Tibial nerve (tissue), 4 donors: ENCODE data around the gene ADRA1B. TPM values are rescaled to one million over a fixed set of nuclear protein-coding genes. Genes with fewer than 3 reads are reported as not detected.

Experiments used
- DNase-seq, 2 donors: peaks; one replicate each; pipeline ENCODE4 v3.0.0-alpha.2; 2019; ENCODE audit warnings: low spot score in 2 of 2
- H3K27ac ChIP-seq, 4 donors: fragments of 200-600 bp; sonication (generic) in 3 of 4; one replicate each; pipeline ENCODE4 v1.5.1; 2017 to 2019; ENCODE audit warnings: mild to moderate bottlenecking in 1 of 4
- H3K27me3 ChIP-seq, 2 donors: fragments of 200-600 bp; sonication (generic) in 1 of 2; one replicate each; pipeline versions ENCODE4 v1.5.1 to v1.6.0; 2017 to 2019
- H3K36me3 ChIP-seq, 3 donors: fragments of 200-600 bp; sonication (generic); one replicate each; pipeline ENCODE4 v1.5.1; 2018 to 2019
- H3K4me1 ChIP-seq, 4 donors: fragments of 200-600 bp; sonication (generic) in 3 of 4; one replicate each; pipeline ENCODE4 v1.5.1; 2017 to 2019
- H3K4me3 ChIP-seq, 4 donors: fragments of 200-600 bp; sonication (generic) in 3 of 4; one replicate each; pipeline ENCODE4 v1.5.1; 2017 to 2019; ENCODE audit warnings: mild to moderate bottlenecking in 1 of 4, moderate library complexity in 1 of 4
- H3K9me3 ChIP-seq, 4 donors: fragments of 200-600 bp; sonication (generic) in 3 of 4; one replicate each; pipeline ENCODE4 v1.5.1; 2017 to 2019
- EP300 ChIP-seq, 2 donors: sonication (generic); formaldehyde crosslinking; IDR thresholded peaks; one replicate each; pipeline ENCODE4 v1.6.1; 2017; ENCODE audit warnings: antibody characterized with exemption in 2 of 2, mild to moderate bottlenecking in 1 of 2
- POLR2A ChIP-seq, 2 donors: fragments of 450-650 bp; IDR thresholded peaks; one replicate each; pipeline ENCODE4 v1.6.1; 2017; ENCODE audit warnings: antibody characterized with exemption in 2 of 2, mild to moderate bottlenecking in 2 of 2, moderate library complexity in 2 of 2
- WGBS, 2 donors: methylation state at CpG; one replicate each; pipeline ENCODE4 v1.1.5; 2018; 5-methylcytosine and 5-hydroxymethylcytosine counted together
- total RNA-seq, 4 donors: library from RNA; depleted of rRNA; stranded (reverse); fragments of >200 nt; gene quantifications; one replicate each; pipeline ENCODE4 v1.1.0, GENCODE V29; 2016
- TF ChIP-seq, protein P1 (sequence below), 5 experiments: fragments of 200-600 bp in 3 of 5; fragments of 450-650 bp in 2 of 5; sonication (generic) in 3 of 5; IDR thresholded peaks; one replicate each; pipeline ENCODE4 v1.5.1; 2016 to 2019; ENCODE audit warnings: antibody characterized with exemption in 5 of 5, mild to moderate bottlenecking in 3 of 5, moderate library complexity in 2 of 5

Gene ADRA1B
- total RNA-seq, 4 donors from 2014 or later, result 3.6 to 6.9 (median 6.2) TPM

- Histone ChIP-seq H3K27ac (no peak overlapping the region), H3K4me1 (no peaks in the 10 kb centered on the region), H3K36me3 (no peaks in the 10 kb centered on the region), H3K27me3 (no peaks in the 10 kb centered on the region), H3K9me3 (no peaks in the 10 kb centered on the region), H3K4me3 (no peak overlapping the region)
- WGBS, 2 donors, result 21% methylated on average over 1 of the region's 1 CpG
- TF ChIP-seq, protein P1, sequence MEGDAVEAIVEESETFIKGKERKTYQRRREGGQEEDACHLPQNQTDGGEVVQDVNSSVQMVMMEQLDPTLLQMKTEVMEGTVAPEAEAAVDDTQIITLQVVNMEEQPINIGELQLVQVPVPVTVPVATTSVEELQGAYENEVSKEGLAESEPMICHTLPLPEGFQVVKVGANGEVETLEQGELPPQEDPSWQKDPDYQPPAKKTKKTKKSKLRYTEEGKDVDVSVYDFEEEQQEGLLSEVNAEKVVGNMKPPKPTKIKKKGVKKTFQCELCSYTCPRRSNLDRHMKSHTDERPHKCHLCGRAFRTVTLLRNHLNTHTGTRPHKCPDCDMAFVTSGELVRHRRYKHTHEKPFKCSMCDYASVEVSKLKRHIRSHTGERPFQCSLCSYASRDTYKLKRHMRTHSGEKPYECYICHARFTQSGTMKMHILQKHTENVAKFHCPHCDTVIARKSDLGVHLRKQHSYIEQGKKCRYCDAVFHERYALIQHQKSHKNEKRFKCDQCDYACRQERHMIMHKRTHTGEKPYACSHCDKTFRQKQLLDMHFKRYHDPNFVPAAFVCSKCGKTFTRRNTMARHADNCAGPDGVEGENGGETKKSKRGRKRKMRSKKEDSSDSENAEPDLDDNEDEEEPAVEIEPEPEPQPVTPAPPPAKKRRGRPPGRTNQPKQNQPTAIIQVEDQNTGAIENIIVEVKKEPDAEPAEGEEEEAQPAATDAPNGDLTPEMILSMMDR (IDR thresholded peaks at IDR 0.05), result no peak
- TF ChIP-seq EP300 (IDR thresholded peaks at IDR 0.05) (no peak), POLR2A (IDR thresholded peaks at IDR 0.05) (no peak)
- DNase-seq, result no peak
These were observed 39.8 kb downstream of the ADRA1B start for GRCh38 chr5:159956074-159956473.

DNA sequence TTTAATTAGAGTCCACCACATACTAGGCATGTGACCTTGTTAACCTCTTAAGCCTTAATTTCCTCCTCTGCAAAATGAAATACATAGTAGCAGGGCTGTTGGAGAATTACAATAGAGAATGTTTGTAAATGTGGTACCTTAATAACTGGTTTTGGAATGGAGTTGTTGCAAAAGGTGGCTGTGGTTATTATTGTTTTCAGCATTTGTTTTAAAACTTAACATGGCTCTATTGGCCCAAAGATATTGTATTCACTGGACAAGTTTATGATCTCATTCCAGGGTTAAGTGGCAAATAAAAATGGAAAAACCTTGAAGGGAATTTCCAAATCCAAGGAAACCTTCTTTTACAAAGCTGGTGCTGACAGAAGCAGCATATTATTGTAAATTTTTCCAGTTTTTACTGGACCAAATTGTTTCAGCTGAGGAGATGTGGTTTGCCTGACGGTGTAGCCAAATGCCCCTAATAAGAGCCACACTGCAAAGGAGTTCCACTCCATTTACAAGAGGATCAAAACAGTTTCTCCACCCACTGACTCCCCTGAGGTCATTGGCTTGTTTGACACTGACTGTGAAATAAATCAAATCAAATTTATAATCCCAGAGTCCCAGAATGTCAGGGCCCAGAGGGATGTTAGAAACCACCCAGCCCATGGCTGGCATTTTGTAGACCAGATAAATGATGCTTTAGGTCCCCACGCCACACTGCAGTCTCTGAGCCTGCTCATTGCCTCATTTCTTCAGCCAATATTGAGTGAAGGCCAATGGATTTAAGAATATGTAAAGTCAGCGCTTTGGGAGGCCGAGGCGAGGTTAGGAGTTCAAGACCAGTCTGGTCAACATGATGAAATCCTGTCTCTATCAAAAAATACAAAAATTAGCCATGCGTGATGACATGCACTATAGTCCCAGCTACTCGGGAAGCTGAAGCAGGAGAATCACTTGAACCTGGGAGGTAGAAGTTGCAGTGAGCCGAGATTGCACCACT is 45.2 kb downstream of the ADRA1B start:
- Histone ChIP-seq H3K4me1 (peaks cover 0 to 3% (median 0%) of the 10 kb centered on the region in 4 donors), H3K27me3 (peaks cover 0 to 12% of the 10 kb centered on the region in 2 donors), H3K36me3 (no peaks in the 10 kb centered on the region), H3K4me3 (no peak overlapping the region), H3K9me3 (no peaks in the 10 kb centered on the region), H3K27ac (peak overlapping the region in 1 of 4 donors; percentile 36)
- no peak for DNase-seq
- TF ChIP-seq EP300 (IDR thresholded peaks at IDR 0.05) (no peak), POLR2A (IDR thresholded peaks at IDR 0.05) (no peak)
- TF ChIP-seq, protein P1 (IDR thresholded peaks at IDR 0.05), result no peak
- 85 to 87% methylated on average over 8 of the region's 8 CpGs for WGBS, 2 donors

GRCh38 chr5:159962214-159962613 is 45.9 kb downstream of the ADRA1B start:
- H3K36me3 ChIP-seq, result no peaks in the 10 kb centered on the region
- no peak for TF ChIP-seq POLR2A (IDR thresholded peaks at IDR 0.05)
- TF ChIP-seq, protein P1 (IDR thresholded peaks at IDR 0.05), result no peak
- TF ChIP-seq EP300 (IDR thresholded peaks at IDR 0.05), result no peak
- H3K27ac ChIP-seq, result no peak overlapping the region
- H3K4me3 ChIP-seq, result no peak overlapping the region
- no peaks in the 10 kb centered on the region for H3K9me3 ChIP-seq
- DNase-seq, result no peak
- WGBS, 2 donors, result 82 to 87% methylated on average over 4 of the region's 4 CpGs
- H3K4me1 ChIP-seq, result peaks cover 0 to 3% (median 0%) of the 10 kb centered on the region in 4 donors
- peaks cover 0 to 12% of the 10 kb centered on the region in 2 donors for H3K27me3 ChIP-seq

DNA sequence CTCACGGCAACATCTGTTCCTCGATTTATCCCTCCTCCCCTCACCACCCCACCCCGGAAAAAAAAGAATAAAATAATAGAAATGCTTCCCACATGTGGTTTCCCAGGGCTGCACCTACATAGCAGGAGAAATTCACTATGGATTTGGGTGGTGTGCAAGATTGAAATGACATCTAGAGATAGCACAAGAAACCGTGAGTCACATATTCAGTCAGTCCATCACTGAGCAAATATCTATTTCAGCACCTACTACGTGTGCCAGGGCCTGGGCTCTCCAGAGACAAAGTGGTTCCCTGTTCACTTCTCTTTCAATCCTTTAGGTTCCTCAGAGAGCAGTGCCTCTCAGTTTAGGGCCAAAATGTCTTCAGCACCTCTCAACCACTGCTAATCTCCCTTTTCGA is 47.7 kb downstream of the ADRA1B start:
- no peak overlapping the region for H3K27ac ChIP-seq
- H3K36me3 ChIP-seq, result no peaks in the 10 kb centered on the region
- peaks cover 0 to 12% of the 10 kb centered on the region in 2 donors for H3K27me3 ChIP-seq
- TF ChIP-seq, protein P1 (IDR thresholded peaks at IDR 0.05), result no peak
- no peak for TF ChIP-seq POLR2A (IDR thresholded peaks at IDR 0.05)
- TF ChIP-seq EP300 (IDR thresholded peaks at IDR 0.05), result no peak
- DNase-seq, result no peak
- no peaks in the 10 kb centered on the region for H3K9me3 ChIP-seq
- H3K4me3 ChIP-seq, result no peak overlapping the region
- H3K4me1 ChIP-seq, result peaks cover 0 to 3% (median 0%) of the 10 kb centered on the region in 4 donors
- WGBS, 2 donors, result 46 to 57% methylated on average over 6 of the region's 6 CpGs
